Retinal pigment epithelial cell (primary cell): ENCODE measurements around the gene ATF6.
A peak's percentile ranks its signal among the peaks of the same experiment; 100 is the strongest.

Experiments
- DNase-seq: peaks from one replicate; pipeline ENCODE4 v3.0.0-alpha.2; 2010; ENCODE audit warnings: low read depth
- H3K4me3 ChIP-seq: 2 replicates; pipeline ENCODE4 v1.5.1; 2011; ENCODE audit warnings: mild to moderate bottlenecking, low read length, control low read depth, moderate library complexity
- TF ChIP-seq, protein P1 (sequence below): conservative IDR thresholded peaks from 2 replicates; pipeline ENCODE4 v1.5.1; 2011; ENCODE audit warnings: low read depth, low read length, control low read depth, inconsistent platforms

The ATF6 gene

GRCh38 chr1:161848676-161849075 is 82.6 kb downstream of the ATF6 start:
- DNase-seq = no peak
- H3K4me3 ChIP-seq = no peak overlapping the region
- TF ChIP-seq, protein P1, sequence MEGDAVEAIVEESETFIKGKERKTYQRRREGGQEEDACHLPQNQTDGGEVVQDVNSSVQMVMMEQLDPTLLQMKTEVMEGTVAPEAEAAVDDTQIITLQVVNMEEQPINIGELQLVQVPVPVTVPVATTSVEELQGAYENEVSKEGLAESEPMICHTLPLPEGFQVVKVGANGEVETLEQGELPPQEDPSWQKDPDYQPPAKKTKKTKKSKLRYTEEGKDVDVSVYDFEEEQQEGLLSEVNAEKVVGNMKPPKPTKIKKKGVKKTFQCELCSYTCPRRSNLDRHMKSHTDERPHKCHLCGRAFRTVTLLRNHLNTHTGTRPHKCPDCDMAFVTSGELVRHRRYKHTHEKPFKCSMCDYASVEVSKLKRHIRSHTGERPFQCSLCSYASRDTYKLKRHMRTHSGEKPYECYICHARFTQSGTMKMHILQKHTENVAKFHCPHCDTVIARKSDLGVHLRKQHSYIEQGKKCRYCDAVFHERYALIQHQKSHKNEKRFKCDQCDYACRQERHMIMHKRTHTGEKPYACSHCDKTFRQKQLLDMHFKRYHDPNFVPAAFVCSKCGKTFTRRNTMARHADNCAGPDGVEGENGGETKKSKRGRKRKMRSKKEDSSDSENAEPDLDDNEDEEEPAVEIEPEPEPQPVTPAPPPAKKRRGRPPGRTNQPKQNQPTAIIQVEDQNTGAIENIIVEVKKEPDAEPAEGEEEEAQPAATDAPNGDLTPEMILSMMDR = no peak

DNA sequence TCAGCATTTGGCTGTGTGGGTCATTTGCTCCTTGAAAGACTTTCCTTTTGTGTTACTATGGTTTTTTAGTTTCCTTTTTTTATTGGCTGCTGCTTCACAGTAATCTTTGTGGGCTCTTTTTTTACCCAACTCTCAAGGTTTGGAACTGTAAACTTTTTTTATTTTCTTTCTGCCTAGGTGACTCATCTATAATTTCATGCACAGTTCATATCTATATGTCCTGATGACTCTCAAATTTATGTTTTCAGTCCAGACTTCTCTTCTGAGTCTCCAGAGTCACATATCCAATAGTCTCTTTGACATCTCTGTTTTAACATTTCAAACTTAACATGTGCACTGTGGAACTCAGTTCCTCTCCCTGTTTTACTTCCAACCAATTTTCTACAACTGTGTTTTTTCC is 83.4 kb downstream of the ATF6 start:
- no peak for DNase-seq
- TF ChIP-seq, protein P1 = no peak
- H3K4me3 ChIP-seq = no peak overlapping the region

DNA sequence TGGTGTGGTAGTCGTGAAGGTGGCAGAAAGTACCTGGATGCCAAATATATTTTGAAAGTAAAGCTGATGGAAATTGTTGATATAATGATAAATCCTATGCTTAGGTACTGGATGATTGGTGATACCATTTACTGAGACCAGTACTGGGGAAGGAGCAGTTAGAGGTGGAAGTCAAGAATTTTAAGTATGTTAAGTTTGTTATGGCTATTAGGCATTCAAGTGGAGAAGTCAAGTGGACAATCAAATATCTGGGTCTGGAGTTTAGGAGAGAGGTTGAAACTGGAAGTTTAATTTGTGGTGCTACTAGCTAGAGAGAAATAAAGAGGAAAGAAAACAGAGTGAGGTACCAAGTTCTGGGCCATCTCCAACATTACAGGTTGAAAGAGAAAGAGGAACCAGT is 89.1 kb downstream of the ATF6 start:
- no peak for DNase-seq
- TF ChIP-seq, protein P1 = no peak
- H3K4me3 ChIP-seq = no peak overlapping the region

GRCh38 chr1:161858271-161858670 is 92.2 kb downstream of the ATF6 start:
- H3K4me3 ChIP-seq = no peak overlapping the region
- DNase-seq = no peak

DNA sequence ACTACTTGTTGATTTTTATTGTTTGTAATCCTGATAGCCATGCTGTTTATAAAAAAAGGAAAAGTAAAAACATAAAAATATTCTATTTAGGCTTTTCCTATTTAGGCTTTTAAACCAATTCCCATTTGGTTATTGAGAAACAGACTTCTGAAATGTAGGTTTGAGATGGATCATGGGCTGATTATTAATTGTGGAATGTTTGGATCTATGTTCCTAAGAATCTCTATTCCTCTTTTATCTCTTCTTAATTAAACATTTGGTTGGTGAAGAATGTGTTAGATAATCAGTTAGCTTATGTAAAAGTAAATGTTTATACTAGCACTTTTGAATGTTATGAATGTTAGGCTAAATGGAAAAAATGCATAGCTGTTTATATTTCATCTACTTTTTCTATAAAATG is 97.4 kb downstream of the ATF6 start:
- TF ChIP-seq, protein P1 = no peak
- no peak overlapping the region for H3K4me3 ChIP-seq
- DNase-seq = no peak

More at GRCh38 chr1:161858271-161858670, 92.2 kb downstream of the ATF6 start:
- TF ChIP-seq, protein P1 = no peak

- no peak for DNase-seq
- H3K4me3 ChIP-seq = no peak overlapping the region
- TF ChIP-seq, protein P1 = peak; percentile 54
These were observed 98.5 kb downstream of the ATF6 start for GRCh38 chr1:161864577-161864976.

GRCh38 chr1:161866241-161866640 is 100.1 kb downstream of the ATF6 start:
- TF ChIP-seq, protein P1 = no peak
- no peak for DNase-seq
- no peak overlapping the region for H3K4me3 ChIP-seq
